GM18505 (cell line): ENCODE data around the gene AMBRA1.

ENCODE experiments used
- ATAC-seq: cut with Tn5 transposase; IDR thresholded peaks from one replicate; pipeline ENCODE4 v1.9.1; 2021; ENCODE audit not compliant: unreplicated experiment
- POLR2A ChIP-seq: IDR thresholded peaks from 4 replicates; pipeline ENCODE4 v1.6.1; 2011; ENCODE audit warnings: borderline replicate concordance; ENCODE audit not compliant: insufficient read depth, insufficient read length; ENCODE audit errors: extremely low read depth

The AMBRA1 gene

GRCh38 chr11:46577058-46577457, 16.8 kb downstream of the AMBRA1 start:
- no peak for ATAC-seq

DNA sequence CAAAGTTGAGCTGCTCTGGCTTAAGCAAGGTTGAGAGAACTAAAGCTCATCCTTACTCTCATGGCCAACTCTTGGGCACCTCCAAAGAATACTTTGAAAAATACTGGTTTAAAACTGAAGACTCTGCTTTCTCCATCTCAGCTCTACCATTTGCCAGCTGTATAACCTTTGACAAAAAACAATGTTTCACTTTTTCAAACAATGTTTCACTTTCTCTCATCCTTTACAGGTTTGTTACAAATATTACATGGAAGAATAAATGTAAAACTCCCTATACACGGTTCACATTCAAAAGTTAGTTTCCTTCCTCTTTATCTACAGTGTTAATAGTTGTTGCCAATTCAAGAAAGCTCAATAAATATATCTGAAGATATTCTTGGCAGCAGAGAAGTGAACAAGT, 19.2 kb downstream of the AMBRA1 start:
- no peak for TF ChIP-seq POLR2A

More at GRCh38 chr11:46577058-46577457, 16.8 kb downstream of the AMBRA1 start:
- TF ChIP-seq POLR2A: no peak

GRCh38 chr11:46570790-46571398, 22.9 kb downstream of the AMBRA1 start:
- no peak for ATAC-seq
- no peak for TF ChIP-seq POLR2A

More for the DNA sequence above, 19.2 kb downstream of the AMBRA1 start:
- ATAC-seq: no peak

DNA sequence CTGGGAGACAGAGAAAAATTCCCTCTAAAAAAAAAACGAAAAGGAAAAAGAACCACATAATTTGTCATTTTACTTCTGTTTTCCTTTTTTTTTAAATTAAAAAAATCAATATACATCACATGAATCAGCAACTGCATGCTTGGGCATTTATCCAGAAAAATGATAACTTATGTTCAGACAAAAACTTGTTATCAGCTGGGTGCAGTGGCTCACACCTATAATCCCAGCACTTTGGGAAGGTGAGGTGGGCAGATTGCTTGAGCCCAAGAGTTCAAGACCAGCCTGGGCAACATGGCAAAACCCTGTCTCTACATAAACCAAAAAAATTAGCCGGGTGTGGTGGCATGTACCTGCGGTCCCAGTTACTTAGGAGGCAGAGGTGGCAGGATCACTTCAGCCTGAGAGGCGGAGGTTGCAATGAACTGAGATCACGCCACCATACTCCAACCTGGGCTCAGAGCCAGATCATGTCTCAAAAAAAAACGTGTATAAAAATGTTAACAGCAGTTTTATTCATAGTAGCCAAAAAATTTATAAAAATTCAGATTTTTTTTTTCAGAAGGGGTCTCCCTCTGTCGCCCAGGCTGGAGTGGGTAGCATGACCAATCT, 28.5 kb downstream of the AMBRA1 start:
- TF ChIP-seq POLR2A: no peak
- no peak for ATAC-seq

DNA sequence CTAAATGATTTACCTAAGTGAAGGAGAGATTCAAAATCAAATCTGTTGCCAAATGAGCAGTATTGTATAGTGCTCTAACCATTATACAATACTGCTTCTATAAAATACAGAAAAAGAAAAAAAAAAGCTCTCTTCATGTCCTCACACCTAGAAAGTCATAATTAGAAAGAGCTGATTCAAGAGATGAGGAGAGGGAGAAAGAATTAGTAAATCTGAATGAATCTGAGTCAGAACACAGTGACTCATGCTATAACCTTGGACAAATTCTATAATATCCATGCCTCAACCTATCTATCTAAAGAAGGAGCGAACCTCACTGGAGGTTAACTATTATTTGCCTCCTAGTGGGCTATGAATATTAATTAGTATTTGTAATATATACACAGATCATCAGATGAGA, 29.4 kb downstream of the AMBRA1 start:
- no peak for ATAC-seq
- TF ChIP-seq POLR2A: no peak

DNA sequence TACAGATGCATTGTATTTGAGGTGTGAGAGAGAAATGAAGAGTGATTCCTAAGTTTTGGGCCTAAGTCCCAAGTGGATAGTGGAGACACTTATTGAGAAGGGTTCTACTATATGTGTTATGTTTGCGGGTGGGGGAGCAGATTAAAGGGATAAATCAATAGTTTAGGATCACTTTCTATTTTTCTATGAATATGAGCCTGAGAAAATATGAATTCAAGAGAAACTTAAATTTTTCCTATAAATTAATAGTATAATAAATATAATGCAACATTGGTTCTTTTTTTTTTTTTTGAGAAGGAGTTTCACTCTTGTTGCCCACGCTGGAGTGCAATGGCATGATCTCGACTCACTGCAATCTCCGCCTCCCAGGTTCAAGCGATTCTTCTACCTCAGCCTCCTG, 31.3 kb downstream of the AMBRA1 start:
- ATAC-seq: no peak
- TF ChIP-seq POLR2A: no peak

DNA sequence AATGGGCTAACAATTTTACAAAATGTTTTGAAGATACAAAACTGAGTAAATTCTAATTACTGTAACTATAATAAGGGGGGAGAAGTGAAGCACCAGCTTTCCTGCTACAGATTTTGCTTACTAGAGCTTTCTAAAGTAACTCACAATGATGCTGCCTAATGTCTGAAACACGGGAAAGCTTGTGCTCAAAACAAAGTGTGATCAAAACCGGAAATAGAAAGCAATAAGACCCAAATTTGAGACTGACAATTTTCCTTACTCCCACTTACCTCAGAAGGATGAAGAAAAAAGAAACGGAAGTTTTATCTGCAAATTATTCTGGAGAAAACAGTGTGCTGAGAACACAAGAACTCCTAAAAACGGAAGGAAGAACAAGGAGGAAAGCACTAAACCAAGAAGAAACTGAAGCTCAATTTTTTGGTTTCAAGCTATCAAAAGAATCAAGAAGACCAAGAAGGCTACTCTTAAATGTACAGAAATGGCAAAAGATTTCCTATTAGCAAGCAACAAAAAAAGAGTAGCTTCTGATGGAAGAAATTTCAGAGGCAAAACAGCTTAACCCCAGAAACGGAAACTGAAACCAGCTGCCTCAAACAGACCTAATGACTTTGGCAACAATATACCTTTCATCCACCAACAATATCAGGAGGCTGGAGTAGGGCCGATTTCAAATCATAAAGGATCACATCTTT, 33.4 kb downstream of the AMBRA1 start:
- TF ChIP-seq POLR2A: no peak
- ATAC-seq: peak; percentile 52

- no peak for TF ChIP-seq POLR2A
- ATAC-seq: no peak
Measured at GRCh38 chr11:46559815-46560214, 34.0 kb downstream of the AMBRA1 start.

DNA sequence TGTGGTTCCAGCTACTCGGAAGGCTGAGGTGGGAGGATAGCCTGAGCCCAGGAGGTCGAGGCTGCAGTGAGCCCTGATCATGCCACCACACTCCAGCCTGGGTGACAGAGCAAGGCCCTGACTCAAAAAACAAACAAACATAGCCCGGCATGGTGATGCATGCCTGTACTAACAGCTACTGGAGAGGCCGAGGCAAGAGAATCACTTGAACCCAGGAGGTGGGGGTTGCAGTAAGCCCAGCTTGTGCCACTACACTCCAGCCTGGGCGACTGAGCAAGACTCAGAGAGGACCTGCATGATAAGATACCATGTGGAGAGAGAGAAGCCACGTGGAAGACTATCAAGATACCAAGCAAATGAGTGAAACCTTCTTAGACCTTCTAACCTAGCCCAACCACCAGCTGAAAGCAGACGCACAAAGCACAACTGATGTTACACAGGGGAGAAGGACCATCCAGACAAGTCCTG, 36.1 kb downstream of the AMBRA1 start:
- no peak for TF ChIP-seq POLR2A
- ATAC-seq: no peak

GRCh38 chr11:46555267-46556054, 38.4 kb downstream of the AMBRA1 start:
- ATAC-seq: no peak
- no peak for TF ChIP-seq POLR2A

GRCh38 chr11:46554213-46555147, 39.3 kb downstream of the AMBRA1 start:
- ATAC-seq: no peak
- no peak for TF ChIP-seq POLR2A

DNA sequence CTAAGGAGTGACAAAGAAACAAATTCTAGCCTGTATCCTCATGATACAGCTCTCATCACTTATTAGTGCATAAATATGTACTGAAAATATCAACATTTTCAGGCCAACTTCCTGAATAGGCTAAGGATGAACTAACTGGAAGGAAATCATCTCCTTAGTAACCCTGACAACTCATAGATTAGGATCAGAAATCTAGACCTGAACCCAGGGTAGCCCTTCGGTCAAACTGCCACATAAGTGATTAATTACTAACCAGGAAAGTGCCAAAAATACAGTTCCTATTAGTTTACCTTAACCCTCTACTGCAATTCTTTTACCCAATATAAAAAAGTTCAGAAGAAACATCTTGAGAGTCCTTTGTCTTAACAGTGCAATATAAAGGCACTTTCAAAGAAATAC, 40.0 kb downstream of the AMBRA1 start:
- ATAC-seq: no peak
- TF ChIP-seq POLR2A: no peak
